ENCODE data around the gene ATP2A3. TPM values are rescaled to one million over a fixed set of nuclear protein-coding genes. Genes with fewer than 3 reads are reported as not detected.

ATP2A3 gene
- total RNA-seq, 1 donor from 2014 or later, result 541 TPM

GRCh38 chr17:3926860-3927627, 37.2 kb downstream of the ATP2A3 start:
- intact Hi-C loops (cut with micrococcal nuclease), result no loop called here
- Mint-ChIP-seq H3K27me3 (no peaks in the 10 kb centered on the region), H3K4me3 (no peak overlapping the region), H3K36me3 (ENCODE audit: low read depth) (peaks cover 69% of the 10 kb centered on the region), H3K27ac (peak overlapping the region; percentile 35), H3K9me3 (no peaks in the 10 kb centered on the region), H3K4me1 (peaks cover 24% of the 10 kb centered on the region)
- ATAC-seq (ENCODE audit: low read depth) (no peak), DNase-seq (no peak)
- no peak for TF ChIP-seq CTCF (IDR thresholded peaks at IDR 0.05)
- CTCF ChIA-PET, result interaction anchor here (2.0 kb wide), 1 partner anchor 13 kb away, joined by 8 read pairs; no protein-coding TSS in a partner anchor
- POLR2A ChIA-PET, result interaction anchor here (0.5 kb wide), 2 partner anchors 19 to 21 kb away, joined by 4 to 10 read pairs; no protein-coding TSS in a partner anchor

- DNase-seq (no peak), ATAC-seq (ENCODE audit: low read depth) (no peak)
- Mint-ChIP-seq H3K27me3 (no peaks in the 10 kb centered on the region), H3K4me1 (peaks cover 33% of the 10 kb centered on the region), H3K9me3 (no peaks in the 10 kb centered on the region), H3K27ac (peak overlapping the region; percentile 50), H3K4me3 (no peak overlapping the region), H3K36me3 (ENCODE audit: low read depth) (peaks cover 60% of the 10 kb centered on the region)
- intact Hi-C loops (cut with micrococcal nuclease), result no loop called here
- ChIA-PET CTCF (interaction anchor here (1.7 to 2.0 kb wide), 2 partner anchors 12 kb away, joined by 6 to 8 read pairs; no protein-coding TSS in a partner anchor), POLR2A (interaction anchor here (0.6 to 2.1 kb wide), 3 partner anchors 9 to 31 kb away, joined by 3 to 7 read pairs (median 4); partner anchors contain the start of gene P2RX1)
- TF ChIP-seq CTCF (IDR thresholded peaks at IDR 0.05), result no peak
These were observed 38.4 kb downstream of the ATP2A3 start for GRCh38 chr17:3925684-3926485.

- DNase-seq (no peak), ATAC-seq (ENCODE audit: low read depth) (no peak)
- Mint-ChIP-seq H3K36me3 (ENCODE audit: low read depth) (peaks cover 52% of the 10 kb centered on the region), H3K9me3 (no peaks in the 10 kb centered on the region), H3K4me3 (no peak overlapping the region), H3K27ac (no peak overlapping the region), H3K27me3 (no peaks in the 10 kb centered on the region), H3K4me1 (peaks cover 35% of the 10 kb centered on the region)
- TF ChIP-seq CTCF (IDR thresholded peaks at IDR 0.05), result no peak
- CTCF ChIA-PET, result interaction anchor here (1.7 kb wide), 1 partner anchor 11 kb away, joined by 6 read pairs; no protein-coding TSS in a partner anchor
- intact Hi-C loops (cut with micrococcal nuclease), result no loop called here
- POLR2A ChIA-PET, result interaction anchor here (0.6 to 2.1 kb wide), 3 partner anchors 8 to 1620 kb away, joined by 3 to 7 read pairs (median 4); partner anchors contain the start of gene P2RX1
These were observed 39.5 kb downstream of the ATP2A3 start for GRCh38 chr17:3924512-3925350.

- Mint-ChIP-seq H3K36me3 (ENCODE audit: low read depth) (peaks cover 42% of the 10 kb centered on the region), H3K9me3 (no peaks in the 10 kb centered on the region), H3K27ac (peak overlapping the region; percentile 54), H3K4me3 (no peak overlapping the region), H3K4me1 (peaks cover 37% of the 10 kb centered on the region), H3K27me3 (no peaks in the 10 kb centered on the region)
- ChIA-PET POLR2A (interaction anchor here (0.6 to 3.1 kb wide), 2 partner anchors 10 to 42 kb away, joined by 4 to 18 read pairs; no protein-coding TSS in a partner anchor), CTCF (no interaction called here)
- no peak for ATAC-seq (ENCODE audit: low read depth)
- intact Hi-C loops (cut with micrococcal nuclease), result no loop called here
- TF ChIP-seq CTCF (IDR thresholded peaks at IDR 0.05), result no peak
- DNase-seq, result no peak
These were observed 40.6 kb downstream of the ATP2A3 start for GRCh38 chr17:3923466-3924190.
